Progenitor cell of endocrine pancreas (in vitro differentiated cells): ENCODE results near the gene CPNE4. TPM values are rescaled to one million over a fixed set of nuclear protein-coding genes. Genes with fewer than 3 reads are reported as not detected.

Experiments
- DNase-seq: peaks from one replicate; pipeline ENCODE4 v3.0.0; 2021; ENCODE audit warnings: low spot score; ENCODE audit not compliant: unreplicated experiment
- H3K27ac Mint-ChIP-seq: 2 replicates; pipeline ENCODE4 v1.8.0; 2021; ENCODE audit warnings: mild to moderate bottlenecking, moderate library complexity, mixed read lengths
- H3K27me3 Mint-ChIP-seq: 2 replicates; pipeline ENCODE4 v1.8.0; 2021; ENCODE audit warnings: mixed read lengths
- H3K36me3 Mint-ChIP-seq: 2 replicates; pipeline ENCODE4 v1.8.0; 2022; ENCODE audit warnings: mixed read lengths; ENCODE audit not compliant: insufficient read depth
- H3K4me1 Mint-ChIP-seq: 2 replicates; pipeline ENCODE4 v1.8.0; 2021; ENCODE audit warnings: low read depth, mixed read lengths
- H3K4me3 Mint-ChIP-seq: 2 replicates; pipeline ENCODE4 v1.8.0; 2021; ENCODE audit warnings: low read depth, mild to moderate bottlenecking, moderate library complexity, mixed read lengths
- H3K9me3 Mint-ChIP-seq: 2 replicates; pipeline ENCODE4 v1.8.0; 2021; ENCODE audit warnings: low read depth, mixed read lengths
- total RNA-seq: library from RNA; stranded (reverse); gene quantifications from 2 replicates; pipeline ENCODE4 v1.2.1, GENCODE V29; 2021
- TF ChIP-seq, protein P1 (sequence below): fragments of 200-600 bp; sonication (generic); IDR thresholded peaks from one replicate; pipeline ENCODE4 v1.5.0; 2021; ENCODE audit warnings: antibody characterized with exemption, mild to moderate bottlenecking; ENCODE audit not compliant: unreplicated experiment

CPNE4 gene
- total RNA-seq, 1 donor from 2014 or later: 5.5 TPM

DNA sequence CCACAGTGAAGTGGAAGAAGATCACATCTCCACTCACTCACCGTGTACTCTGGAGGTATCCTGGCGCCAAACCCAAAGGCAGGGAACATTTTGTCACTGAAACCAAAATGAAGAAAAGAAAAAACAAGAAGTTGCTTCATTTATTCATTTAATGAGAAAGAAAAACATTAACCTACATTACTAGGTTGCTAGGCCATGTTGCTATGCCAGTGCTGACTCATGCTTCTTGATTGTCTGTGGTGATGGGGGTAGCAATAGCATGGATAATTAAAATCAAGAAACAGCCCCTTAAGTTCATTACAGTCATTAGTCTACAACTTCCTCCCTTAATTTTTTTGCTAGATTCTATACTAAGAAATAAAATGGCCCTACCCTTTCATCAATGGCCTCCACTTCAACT is 479.4 kb downstream of the CPNE4 start:
- TF ChIP-seq, protein P1, sequence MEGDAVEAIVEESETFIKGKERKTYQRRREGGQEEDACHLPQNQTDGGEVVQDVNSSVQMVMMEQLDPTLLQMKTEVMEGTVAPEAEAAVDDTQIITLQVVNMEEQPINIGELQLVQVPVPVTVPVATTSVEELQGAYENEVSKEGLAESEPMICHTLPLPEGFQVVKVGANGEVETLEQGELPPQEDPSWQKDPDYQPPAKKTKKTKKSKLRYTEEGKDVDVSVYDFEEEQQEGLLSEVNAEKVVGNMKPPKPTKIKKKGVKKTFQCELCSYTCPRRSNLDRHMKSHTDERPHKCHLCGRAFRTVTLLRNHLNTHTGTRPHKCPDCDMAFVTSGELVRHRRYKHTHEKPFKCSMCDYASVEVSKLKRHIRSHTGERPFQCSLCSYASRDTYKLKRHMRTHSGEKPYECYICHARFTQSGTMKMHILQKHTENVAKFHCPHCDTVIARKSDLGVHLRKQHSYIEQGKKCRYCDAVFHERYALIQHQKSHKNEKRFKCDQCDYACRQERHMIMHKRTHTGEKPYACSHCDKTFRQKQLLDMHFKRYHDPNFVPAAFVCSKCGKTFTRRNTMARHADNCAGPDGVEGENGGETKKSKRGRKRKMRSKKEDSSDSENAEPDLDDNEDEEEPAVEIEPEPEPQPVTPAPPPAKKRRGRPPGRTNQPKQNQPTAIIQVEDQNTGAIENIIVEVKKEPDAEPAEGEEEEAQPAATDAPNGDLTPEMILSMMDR: no peak
- H3K27ac Mint-ChIP-seq: no peak overlapping the region
- H3K36me3 Mint-ChIP-seq: no peaks in the 10 kb centered on the region
- no peak overlapping the region for H3K4me3 Mint-ChIP-seq
- H3K27me3 Mint-ChIP-seq: no peaks in the 10 kb centered on the region
- no peaks in the 10 kb centered on the region for H3K9me3 Mint-ChIP-seq
- H3K4me1 Mint-ChIP-seq: peaks cover 14% of the 10 kb centered on the region
- DNase-seq: no peak

DNA sequence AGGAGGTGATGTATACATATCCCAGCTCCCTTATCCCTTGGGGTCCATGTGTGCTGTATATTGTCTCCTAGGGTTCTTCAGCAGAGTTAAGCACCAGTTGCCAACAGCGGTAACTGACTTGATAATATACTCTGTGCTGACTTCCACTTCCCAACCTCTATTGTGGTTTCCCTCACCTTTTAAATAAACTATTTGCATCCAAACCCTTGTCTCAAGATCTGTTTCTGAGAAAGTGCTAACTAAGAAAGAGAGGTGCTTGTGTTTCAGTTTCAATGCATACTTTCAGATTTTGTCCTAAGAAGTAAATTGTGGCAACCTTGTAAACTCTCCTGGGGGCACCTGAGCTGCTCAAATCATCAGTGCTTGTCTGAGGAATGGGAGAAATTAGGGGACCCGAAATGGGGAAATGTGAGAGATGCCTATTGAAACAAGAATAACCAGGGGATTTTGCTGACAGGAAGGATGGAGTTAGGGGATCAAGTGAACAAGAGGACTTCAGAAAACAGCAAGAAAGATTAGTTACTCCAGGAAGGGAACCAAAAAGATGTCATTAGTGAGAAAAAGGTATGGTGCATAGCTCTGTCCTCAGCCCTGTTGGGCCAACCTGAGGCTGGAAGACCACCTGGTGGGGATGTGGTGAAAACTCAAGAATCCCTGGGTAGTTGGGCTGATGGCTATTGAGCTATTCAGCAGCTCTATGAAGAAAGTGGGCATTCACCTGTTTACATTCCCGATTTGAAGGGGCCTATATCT is 481.1 kb downstream of the CPNE4 start:
- H3K9me3 Mint-ChIP-seq: no peaks in the 10 kb centered on the region
- H3K27ac Mint-ChIP-seq: no peak overlapping the region
- H3K27me3 Mint-ChIP-seq: no peaks in the 10 kb centered on the region
- no peak for DNase-seq
- peaks cover 14% of the 10 kb centered on the region for H3K4me1 Mint-ChIP-seq
- no peaks in the 10 kb centered on the region for H3K36me3 Mint-ChIP-seq
- no peak overlapping the region for H3K4me3 Mint-ChIP-seq
- TF ChIP-seq, protein P1: no peak

DNA sequence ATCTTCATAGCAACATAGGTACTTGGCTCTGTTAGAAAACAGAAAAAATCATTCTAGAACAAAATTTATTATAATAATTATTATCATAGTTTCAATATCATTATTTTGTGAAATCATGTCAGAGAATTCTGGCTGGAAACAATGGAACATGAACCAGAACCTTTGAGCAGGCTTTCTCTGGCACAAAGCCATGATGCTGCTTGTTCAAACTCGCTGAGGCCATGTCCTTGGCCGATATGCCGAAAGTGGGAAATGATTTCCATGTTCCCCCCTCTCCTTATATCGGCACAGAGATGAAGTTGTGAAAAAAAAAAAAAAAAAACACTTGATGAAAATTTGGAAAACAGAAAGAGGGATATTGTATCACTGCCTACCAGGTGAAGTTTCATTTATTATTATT is 483.1 kb downstream of the CPNE4 start:
- Mint-ChIP-seq H3K27me3 (no peaks in the 10 kb centered on the region), H3K4me1 (peaks cover 14% of the 10 kb centered on the region), H3K36me3 (no peaks in the 10 kb centered on the region), H3K27ac (no peak overlapping the region), H3K9me3 (no peaks in the 10 kb centered on the region), H3K4me3 (no peak overlapping the region)
- no peak for DNase-seq
- TF ChIP-seq, protein P1: no peak

DNA sequence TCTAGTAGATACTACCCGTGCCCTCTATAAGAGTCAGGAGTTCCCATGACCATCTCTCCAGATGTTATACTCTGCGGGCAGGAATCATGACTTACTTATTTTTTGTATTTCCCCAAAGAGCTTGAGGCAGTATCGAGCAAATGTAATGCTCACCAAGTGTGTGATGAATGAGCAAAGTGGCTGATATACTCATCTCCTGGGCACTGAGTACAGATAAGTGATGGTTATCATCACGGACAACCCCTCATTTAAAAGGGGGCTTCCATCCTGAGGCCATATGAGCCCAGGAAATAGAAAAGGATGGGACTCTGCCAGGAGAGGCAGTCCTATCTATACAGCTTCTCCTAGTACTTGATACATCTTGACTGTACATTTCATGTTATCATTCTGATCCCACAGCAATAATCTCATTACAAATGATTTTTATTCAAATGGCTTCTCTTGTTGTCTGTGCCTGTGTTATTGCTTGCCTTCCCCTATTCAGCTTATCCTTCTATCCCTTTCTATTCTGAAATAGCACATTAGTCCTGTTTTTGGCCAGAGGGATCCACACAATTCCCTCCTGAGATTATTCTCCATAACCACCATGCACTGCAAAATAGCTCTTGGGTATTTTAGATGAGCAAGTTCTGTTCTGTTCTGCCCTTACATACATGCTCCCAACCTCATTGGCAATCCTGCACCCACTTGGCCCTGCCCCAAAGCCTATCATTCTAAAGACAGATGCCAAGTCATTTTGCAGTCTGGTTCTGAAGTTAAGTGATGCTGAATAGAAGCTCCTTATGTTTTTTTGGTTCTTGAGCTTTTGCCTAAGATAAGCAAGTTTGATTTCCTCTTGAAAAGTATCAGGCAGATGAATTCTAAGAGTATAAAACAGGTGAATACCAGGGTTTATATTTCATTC is 484.0 kb downstream of the CPNE4 start:
- H3K4me3 Mint-ChIP-seq: no peak overlapping the region
- TF ChIP-seq, protein P1: no peak
- no peak overlapping the region for H3K27ac Mint-ChIP-seq
- H3K4me1 Mint-ChIP-seq: peaks cover 10% of the 10 kb centered on the region
- H3K27me3 Mint-ChIP-seq: no peaks in the 10 kb centered on the region
- no peaks in the 10 kb centered on the region for H3K36me3 Mint-ChIP-seq
- H3K9me3 Mint-ChIP-seq: no peaks in the 10 kb centered on the region
- no peak for DNase-seq

DNA sequence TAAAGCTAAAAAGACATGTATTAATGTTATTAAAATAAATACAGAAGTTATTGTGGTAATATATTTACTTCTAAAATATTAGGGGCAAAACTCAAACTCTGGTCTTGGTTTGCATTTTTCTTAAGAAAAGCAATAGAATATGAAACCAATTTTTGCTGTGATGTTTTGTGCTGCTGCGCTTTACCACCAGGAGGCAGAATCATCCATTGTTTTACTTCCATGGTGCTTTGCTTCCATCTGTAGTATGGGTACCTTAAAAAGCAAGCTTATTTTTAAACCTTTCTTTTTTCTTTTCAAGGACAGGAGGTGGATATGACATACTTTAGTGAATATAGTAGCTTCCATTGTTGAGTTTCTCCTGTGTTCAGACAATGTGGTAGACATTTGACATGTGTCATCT is 485.5 kb downstream of the CPNE4 start:
- Mint-ChIP-seq H3K36me3 (no peaks in the 10 kb centered on the region), H3K27me3 (no peaks in the 10 kb centered on the region), H3K4me3 (no peak overlapping the region), H3K27ac (no peak overlapping the region), H3K4me1 (peaks cover 10% of the 10 kb centered on the region), H3K9me3 (no peaks in the 10 kb centered on the region)
- no peak for DNase-seq
- TF ChIP-seq, protein P1: peak; percentile 32
